Measurements from ENCODE around the gene FAM83B.
"Not testable (repeated sequence)": the region's sequence is repeated elsewhere in the genome, so short reads cannot be mapped to it uniquely, and the experiment has no call there.

FAM83B gene

DNA sequence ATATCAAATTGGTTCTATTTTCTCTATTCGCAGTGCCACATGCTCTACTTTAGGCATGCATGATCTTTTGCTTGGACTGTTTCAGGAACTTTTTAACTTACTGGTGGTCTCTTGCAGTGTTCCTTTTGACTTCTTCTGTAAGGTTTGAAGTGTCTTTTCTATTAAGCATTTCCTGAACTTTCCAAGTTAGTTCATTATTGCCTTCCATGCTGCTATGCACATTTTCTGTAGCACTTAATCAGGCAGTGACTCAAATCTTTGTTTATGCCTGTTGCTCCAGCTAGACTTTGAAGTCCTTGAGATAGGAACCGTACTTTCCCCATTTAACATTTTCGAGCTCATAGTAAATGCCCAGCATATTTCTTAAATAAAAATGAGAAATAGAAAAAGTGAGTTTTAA, 52.2 kb downstream of the FAM83B start:
- DNase-seq = no peak

DNA sequence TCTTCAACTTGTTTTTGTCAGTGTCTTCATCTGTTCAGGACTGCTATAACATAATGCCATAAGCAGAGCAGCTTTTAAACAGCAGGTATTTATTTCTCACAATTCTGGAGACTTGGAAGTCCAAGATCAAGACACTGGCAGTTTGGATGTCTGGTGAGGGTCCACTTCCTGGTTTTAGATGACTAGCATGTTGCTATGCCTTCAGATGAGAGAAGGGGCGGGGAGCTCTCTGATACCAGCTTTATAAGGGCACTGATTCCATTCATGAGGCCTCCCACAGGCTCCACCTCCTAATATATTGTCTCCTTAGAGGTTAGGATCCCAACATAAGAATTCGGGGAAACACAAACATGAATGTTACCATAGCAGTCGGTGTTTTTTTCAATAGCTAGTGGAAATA, 52.9 kb downstream of the FAM83B start:
- DNase-seq = no peak

DNA sequence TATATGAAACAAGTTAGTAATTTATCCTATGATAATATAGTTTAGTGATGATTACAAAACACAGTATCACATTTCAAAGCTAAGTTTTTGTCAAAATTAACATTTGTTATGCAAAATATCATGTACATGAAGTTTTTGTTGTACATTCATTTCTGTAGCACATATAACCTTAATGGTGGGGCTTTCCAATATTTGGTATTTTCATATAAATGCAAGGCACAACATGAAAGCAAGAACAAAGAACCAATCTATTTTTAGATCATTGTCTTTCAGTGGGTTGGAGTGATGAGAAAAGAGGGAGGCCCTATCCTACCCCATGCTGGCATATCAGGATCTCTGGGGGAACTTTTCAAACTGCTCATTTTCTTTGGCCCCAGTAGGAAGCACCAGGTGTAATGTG, 53.4 kb downstream of the FAM83B start:
- DNase-seq = no peak

DNA sequence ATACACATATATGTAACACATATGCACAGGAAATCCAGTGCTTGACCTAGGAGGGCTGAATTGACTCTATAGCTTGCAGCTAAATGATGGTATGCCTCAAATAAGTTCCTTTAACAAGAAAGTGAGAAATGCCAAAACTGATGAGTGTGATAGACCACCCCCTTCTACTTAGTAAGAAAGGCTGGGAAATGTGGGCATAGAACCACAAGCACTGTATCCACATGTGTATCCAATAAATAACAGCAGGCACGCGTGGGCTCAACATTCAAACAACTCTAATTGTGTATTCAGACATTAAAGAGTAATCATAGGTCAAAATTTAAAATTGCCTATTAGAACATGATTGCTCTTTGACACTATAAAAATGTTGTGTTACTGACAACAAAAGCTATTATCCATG, 54.1 kb downstream of the FAM83B start:
- no peak for DNase-seq

DNA sequence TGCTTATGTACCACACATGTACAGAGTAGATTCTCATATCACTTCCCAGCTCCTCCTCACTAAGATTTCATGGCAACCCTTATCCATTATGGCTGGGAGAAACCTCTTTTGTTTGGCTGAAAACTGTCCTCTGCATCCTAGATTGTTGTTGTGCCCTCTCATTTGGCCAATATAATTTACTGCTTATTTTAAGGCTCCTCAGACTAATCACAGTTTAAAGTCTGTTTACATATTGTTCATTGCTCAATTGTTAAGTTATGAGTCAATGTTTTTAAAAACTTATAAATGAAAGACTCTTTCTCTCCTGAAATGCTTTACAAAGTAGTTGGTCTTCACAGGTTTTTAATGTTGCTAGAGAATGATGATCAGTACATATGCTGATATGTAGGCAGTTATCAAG, 57.3 kb downstream of the FAM83B start:
- DNase-seq = no peak

DNA sequence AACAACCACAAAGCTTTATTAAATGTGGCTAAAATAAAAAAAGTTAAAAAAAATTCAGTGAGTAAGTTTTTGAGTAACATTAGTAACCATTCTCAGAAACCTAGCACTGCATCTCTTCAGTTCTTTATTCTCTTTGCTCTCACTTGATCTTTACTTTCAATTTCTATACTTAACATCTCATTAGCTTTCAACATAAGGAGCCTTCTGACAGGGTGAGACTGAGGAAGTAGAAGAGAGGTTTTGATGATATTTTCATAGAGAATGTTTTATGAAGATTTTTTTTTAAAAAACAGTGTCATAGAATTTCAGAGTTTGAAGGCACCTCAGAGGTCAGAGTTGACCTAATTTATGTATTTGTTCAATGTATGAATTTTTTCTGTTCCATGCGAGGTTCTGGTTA, 60.8 kb downstream of the FAM83B start:
- no peak for DNase-seq

DNA sequence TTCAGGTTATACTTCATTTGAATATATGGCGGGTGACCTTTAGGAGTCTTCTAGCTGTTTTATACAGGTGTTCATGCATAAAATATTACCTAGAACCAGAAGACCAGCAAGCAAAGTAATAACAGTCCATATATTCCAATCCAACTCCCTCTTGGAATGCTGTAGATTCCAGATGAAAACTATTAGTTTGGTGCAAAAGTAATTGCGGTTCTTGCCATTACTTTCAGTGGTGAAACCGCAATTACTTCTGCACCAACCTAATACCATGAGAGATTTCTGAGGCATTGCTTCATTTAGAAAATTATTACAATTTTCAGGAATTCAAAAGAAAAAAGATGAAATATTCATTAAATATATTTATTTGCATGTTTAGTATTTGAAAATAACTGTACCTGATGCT, 62.6 kb downstream of the FAM83B start:
- no peak for DNase-seq

DNA sequence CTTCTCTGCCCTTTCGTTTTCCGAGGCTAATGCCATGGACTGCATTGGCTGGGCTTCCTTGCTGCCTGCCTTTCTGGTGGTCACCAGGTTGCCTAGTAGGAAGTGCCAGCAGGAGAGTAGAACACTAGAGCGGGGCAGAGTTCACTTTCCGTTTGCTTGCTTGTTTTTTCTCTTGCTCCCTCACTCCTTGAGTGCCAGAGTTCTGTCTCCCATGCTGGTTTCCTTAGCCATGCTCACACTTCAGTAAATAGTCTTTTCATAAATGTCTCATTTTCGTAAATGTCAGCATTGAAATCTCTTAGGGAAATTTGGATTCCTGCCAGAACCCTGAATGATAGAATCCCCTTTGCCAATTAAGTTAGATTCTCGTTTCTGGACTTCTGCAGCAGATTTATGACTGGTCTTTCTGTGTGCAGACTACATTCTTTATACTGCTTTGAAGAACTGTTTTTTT, 63.9 kb downstream of the FAM83B start:
- peak; percentile 79 for DNase-seq

DNA sequence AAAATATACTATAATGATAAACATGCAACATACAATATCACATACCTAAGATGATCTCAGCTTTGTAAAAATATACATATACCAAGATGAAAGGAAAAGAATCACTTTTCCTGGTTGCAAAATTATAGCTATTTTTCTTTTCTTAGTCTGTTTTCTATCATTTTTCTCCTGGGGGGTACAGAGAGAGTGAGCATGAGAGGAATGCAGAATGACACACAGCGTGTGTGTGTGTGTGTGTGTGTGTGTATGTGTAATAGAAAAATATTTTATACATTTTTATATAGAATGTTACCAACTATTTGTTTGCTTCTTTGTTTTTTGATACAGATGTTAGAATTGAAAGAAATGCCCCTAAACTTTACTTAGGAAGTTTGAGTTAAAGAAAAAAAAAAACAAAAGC, 64.3 kb downstream of the FAM83B start:
- no peak for DNase-seq

DNA sequence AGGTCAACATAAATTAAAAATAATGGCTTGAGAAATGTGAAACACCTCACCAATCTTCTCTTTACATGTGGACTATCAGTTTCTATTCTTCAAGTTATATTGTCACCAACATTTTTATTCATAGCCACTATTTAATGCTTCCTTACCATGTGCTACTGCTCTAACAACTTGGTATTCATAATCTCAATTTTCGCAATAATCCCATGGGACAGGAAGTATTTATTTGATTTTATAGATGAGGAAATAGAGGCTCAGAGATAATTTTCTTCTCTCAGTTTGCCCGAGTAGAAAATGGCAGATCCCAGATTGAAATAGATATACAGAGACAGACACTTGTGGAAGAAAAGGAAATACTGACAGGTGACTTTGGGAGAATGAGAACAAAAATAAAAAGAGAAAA, 66.6 kb downstream of the FAM83B start:
- DNase-seq = no peak

DNA sequence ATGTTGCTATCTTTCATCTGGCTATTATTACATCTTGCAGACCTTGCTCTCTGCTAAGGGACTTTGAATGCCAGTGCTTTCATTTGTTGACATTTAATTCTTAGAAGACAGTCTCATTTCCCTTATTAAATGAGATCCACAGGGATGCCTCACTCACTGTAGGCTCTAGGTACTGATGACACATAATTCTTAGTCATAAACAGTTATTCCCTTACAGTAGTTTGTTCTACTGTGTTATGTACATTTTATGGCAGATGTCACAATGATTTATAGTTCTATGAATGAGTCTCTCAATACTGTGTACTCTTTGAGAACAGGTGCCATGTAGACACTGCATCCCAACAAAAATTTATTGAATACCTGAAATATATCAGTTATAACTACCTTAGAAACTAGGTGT, 70.3 kb downstream of the FAM83B start:
- DNase-seq = peak; percentile 20

DNA sequence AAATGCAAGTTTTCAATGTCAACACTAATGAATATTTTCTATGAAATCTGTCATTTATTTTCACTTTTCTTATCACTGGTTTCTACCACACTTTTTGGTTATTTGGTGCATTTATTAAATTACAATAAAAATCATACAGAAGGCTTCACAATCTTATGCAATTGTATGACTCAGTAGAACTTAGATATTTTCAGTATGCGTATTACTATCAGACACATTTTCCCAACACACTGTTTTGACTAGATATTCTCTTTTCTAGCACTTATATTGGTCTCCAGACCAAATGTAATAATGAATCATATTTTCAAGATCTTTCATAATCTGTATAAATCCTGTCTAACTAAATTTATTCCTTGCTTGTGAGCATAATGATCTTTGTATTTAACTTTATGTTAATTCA, 74.1 kb downstream of the FAM83B start:
- DNase-seq = no peak

DNA sequence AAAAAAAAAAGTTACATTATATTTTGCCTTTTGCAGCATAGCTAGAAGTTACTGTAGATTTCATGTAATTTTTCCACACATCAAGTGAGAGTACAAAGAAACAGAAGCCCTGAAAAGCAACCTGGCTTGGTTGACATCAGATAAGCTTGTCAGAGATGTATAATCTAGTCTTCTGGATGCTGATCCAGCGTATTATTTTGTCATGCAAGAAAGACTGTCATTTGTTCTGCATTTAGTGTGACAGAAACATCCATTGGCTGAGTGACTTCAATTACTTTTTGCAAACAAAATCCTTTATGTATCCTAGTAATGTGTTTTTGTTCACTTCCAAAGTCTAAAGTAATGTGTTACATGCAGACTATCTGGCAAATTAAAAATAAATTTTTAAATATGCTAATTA, 75.3 kb downstream of the FAM83B start:
- no peak for DNase-seq

DNA sequence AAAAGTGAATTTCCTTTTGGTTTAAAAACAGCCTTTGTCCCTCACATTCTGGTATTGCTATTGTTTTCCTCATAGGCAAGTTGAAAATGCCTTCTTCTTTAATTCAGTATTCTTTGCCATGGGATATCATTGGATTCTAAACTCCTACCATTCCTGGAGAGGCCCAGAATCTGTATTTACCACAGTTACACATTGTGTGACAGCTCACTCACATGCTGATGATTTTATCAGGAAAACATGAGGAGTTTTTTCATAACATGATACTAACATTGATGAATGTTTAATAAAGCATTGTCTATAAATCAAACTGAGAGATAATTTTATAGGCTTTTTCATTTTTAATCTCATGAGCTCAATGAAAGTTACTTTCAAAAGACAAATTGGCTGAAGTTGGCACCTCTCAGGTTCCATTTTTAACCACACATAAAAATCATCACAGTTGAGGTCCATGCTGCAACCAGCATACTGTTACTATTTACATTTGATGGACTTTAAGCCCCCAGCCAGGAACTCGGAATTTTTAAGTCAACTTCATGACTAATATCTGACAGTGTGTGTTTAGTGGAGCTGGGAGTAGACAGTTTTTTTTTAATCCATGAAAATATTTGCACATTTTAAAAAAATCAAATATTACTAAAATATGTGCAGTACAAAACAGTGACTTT, 82.8 kb downstream of the FAM83B start:
- DNase-seq = no peak

DNA sequence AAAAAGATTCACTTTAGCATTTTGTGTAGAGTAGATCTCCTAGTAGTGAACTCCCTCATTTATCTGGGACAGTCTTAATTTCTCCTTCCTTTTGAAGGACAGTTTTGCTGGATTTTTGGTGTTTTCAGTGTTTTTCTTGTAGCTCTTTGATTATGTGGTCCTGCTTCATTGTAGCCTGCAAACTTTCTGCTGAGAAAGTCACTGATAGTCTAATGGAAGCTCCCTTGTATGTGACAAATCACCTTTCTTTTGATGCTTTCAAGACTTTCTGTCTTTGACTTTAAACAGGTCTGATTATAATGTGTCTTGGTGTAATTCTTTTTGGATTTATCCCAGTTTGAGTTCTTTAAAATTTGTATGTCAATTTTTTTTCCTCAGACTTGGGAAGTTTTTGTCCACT, 86.1 kb downstream of the FAM83B start:
- DNase-seq = no peak

DNA sequence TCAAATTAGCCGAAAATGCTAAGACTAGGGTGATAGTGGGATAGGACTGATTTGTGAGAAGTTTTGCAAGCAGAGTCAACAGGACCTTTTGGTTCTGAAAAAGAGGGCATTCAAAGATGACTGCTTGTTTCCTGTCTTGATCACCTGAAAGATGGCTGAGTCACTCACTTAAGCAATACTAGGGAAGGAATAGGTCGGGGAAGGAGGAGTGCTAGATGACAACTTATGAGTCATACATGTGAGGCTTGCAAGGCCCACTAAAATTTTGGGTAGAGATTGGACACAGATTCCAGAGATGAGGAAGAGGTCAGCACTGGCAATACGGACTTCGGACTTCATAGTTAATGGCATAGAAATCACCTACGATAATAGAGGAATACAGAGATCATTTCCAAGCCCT, 89.2 kb downstream of the FAM83B start:
- no peak for DNase-seq

DNA sequence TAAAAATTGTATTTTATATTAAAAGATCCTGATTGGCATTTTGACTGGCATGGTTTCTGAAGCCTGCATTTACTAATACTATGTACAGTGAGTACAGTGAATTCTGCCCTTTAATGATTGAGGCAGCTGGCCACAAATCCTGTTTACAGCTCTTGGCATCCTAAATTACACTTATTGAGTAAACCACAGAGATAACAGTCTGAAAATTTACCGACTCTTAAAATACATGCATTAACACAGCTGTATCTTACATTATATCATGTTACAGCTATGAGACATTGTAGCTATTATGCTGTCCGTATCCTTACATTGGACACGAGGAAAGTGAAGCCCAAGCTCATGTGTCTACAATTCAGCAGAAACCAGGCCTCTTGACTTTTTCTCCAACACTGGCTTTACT, 90.8 kb downstream of the FAM83B start:
- no peak for DNase-seq

DNA sequence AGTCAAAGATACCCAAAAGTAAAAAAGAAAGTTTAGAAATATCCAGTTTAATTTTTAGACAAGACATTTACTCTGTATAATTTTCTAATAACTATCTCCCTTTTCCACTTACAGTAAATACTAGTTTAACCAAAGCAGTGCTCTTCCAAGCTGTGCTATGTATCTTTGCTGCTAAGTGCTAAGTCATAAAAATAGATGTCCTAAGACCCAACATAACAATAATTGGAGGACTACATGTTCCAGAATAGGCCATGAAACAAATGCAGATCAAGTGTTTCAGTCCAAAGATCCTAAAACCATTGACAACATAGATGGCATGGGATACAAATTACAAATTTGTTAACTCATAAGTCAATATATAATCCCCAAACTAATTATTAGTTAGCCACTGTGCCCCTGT, 111.1 kb downstream of the FAM83B start:
- DNase-seq = no peak

DNA sequence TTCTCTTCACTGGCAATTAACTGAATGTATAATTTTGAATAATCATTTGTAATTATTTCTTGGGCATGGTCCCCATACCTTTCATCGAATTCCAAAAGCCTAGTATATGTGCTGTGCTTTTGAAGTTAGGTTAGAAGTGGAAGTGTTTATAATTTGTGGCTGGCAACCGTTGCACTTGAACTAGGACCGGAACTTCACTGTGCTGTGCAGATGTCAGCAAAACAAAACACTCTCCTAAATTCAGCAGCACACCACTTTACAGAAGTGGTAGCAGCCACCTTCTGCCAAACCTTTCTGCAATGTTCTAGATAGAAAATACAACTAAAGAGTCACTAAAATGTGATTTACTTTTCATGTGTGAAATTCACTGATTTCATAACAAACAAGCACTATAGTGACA, 111.9 kb downstream of the FAM83B start:
- no peak for DNase-seq

DNA sequence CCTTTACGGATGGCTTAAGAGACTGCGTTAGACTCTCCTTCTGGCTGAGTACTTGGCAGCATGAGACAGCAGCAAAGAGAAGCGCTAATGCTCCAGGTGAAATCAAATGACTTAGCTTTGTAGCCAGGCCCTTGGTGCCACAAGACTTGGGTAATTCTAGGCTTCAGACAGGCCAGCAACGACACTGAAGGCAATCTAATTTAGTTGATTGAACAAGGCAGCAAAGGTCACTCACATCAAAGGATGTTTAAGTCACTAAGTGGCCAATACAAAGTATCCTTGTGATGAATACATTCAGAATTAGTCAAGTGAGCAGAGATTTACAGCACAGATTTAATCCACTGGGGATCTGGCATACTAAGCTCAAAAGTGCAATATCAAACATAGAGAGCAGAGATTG, 113.2 kb downstream of the FAM83B start:
- no peak for DNase-seq

DNA sequence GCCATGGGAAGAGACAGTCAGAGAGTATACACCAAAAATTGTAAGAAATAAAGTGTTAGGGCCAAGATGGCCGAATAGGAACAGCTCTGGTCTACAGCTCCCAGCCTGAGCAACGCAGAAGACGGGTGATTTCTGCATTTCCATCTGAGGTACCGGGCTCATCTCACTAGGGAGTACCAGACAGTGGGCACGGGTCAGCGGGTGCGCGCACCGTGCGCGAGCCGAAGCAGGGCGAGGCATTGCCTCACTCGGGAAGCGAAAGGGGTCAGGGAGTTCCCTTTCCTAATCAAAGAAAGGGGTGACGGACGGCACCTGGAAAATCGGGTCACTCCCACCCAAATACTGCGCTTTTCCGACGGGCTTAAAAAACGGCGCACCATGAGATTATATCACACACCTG, 114.8 kb downstream of the FAM83B start:
- not testable (repeated sequence) for DNase-seq

DNA sequence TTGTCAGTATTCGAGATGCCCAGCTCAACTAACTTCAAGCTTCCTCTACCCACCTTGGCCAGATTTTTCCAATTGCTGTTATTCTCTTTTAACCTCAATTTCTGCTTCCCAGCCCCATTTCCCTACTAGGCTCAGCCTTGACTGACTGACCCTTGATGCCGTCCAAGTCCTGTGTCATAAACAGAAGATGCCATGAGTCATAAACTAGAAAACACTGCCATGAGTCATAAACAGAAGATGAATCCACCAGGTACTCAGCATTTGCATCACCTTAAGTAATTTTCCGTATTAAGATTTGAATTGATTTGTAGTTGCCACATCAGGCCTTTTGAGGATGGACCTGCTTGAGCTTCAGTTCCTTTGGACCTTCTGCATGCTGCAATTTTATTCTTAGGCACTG, 123.8 kb downstream of the FAM83B start:
- no peak for DNase-seq

DNA sequence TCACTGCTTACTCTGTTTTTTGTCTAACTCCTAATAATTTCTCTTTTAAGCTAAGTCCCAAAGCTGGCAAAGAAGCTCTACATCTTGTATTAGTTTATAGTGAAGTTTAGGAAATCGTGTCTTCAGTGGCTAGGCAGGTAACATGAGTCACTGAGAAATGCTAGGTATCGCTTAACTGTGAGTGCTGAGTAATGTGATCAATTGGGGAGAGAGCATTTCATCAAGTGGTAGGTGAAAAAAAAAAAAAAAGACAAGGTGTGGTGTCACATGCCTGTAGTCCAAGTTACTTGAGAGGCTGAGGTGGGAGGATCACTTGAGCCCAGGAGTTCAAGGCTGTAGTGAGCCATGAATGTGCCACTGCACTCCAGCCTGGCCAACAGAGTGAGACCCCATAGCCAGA, 125.3 kb downstream of the FAM83B start:
- no peak for DNase-seq

DNA sequence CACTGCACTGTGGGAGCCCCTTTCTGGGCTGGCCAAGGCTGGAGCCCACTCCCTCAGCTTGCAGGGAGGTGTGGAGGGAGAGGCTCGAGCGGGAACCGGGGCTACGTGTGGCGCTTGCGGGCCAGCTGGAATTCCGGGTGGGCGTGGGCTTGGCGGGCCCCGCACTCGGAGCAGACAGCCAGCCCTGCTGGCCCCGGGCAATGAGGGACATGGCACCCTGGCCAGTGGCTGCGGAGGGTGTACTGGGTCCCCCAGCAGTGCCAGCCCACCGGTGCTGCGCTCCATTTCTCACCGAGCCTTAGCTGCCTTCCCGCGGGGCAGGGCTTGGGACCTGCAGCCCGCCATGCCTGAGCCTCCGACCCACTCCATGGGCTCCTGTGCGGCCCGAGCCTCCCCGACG, 132.6 kb downstream of the FAM83B start:
- DNase-seq = not testable (repeated sequence)

DNA sequence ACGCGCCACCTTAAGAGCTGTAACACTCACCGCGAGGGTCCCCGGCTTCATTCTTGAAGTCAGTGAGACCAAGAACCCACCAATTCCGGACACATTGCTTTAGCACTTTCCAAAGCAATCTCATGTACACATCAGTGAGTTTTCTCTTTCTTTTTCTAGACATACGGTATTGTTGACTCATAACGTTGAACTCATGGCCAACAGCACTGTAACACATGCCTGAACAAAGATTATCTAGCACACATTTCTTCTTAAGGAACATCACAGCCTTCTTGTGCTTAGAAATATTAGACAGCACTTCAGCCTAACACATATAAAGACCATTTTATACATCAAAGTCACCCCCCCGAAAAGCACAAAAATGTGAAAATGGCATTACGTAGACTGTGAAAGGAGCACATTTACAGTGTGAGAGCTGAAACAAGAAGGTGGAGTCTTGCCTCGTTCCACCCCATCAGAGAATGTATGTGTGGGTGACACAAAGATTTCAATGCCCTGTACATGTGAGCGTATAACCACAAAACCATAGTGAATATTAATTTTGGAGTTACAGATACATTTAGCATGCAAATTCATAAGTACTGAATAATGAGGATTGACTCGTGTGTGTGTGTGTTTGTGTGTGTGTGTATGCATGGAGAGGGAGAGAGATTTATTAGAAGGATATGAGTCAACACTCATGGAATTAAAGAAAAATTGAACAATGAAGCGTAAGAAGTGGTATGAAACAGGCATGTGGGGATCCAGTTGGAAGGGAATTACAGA, 134.1 kb downstream of the FAM83B start:
- no peak for DNase-seq
